ENCODE data around the gene IGSF6. TPM values are rescaled to one million over a fixed set of nuclear protein-coding genes. Genes with fewer than 3 reads are reported as not detected.

IGSF6 gene
- total and polyA plus RNA-seq, 2 of the 8 experiments (the other 6 are each of a cell fraction or from before 2014, with no cell fraction given): not detected

- no peak overlapping the region for H4K5ac ChIP-seq (ENCODE audit: insufficient read length, low read depth, low read length)
- peaks cover 6 to 28% (median 11%) of the 10 kb centered on the region in 4 experiments; a peak in 6 of 7 replicates for H3K4me1 ChIP-seq (replicated peaks in 1 of 4; ENCODE audit: control insufficient read depth in 3 of 4, insufficient read depth in 4 of 4, low read length in 3 of 4)
- H3K18ac ChIP-seq (ENCODE audit: extremely low read depth, low read length): no peak overlapping the region
- H3K56ac ChIP-seq (replicated peaks; ENCODE audit: insufficient read length, low read depth, low read length): no peak overlapping the region
- DNase-seq (ENCODE audit: low read depth in 1 of 2, low spot score in 2 of 2) (no peak), FAIRE-seq (no peak)
- no peak overlapping the region for H2BK15ac ChIP-seq (ENCODE audit: low read length)
- H4K20me1 ChIP-seq (replicated peaks in 1 of 2; ENCODE audit: control insufficient read depth in 1 of 2, insufficient read depth in 2 of 2, low read length in 2 of 2): peaks cover 12 to 21% of the 10 kb centered on the region in 2 experiments
- H3K4ac ChIP-seq (replicated peaks; ENCODE audit: insufficient read length, low read depth, low read length): no peak overlapping the region
- no peak overlapping the region; the same call in 1 of the 2 replicates for H2BK20ac ChIP-seq (ENCODE audit: low read length)
- H2BK12ac ChIP-seq (ENCODE audit: low read depth, low read length): no peak overlapping the region
- no peaks in the 10 kb centered on the region for H3K9me3 ChIP-seq (ENCODE audit: insufficient read depth in 2 of 2, low read depth in 1 of 2, low read length in 1 of 2)
- no peak overlapping the region; a peak in 1 of 4 replicates for H3K4me2 ChIP-seq (ENCODE audit: insufficient read depth in 1 of 2, low read depth in 2 of 2, low read length in 2 of 2)
- H2BK5ac ChIP-seq (ENCODE audit: low read depth, low read length): no peak overlapping the region
- no peak overlapping the region for H2AK5ac ChIP-seq (ENCODE audit: low read depth, low read length)
- H4K8ac ChIP-seq (ENCODE audit: extremely low read depth, insufficient read depth, low read length): no peak overlapping the region
- H3K27ac ChIP-seq (ENCODE audit: low read depth, low read length): no peak overlapping the region
- 87% methylated on average over 3 of the region's 3 CpGs; no CpG with 5 or more reads in 1 of the 2 experiments for WGBS, 2 experiments (ENCODE audit: extremely low coverage in 1 of 2, insufficient coverage in 1 of 2, insufficient read length in 1 of 2, insufficient replicate concordance in 2 of 2, low coverage in 1 of 2, low lambda C conversion rate in 2 of 2, missing lambda C conversion rate in 1 of 2)
- no peak overlapping the region for H2AFZ ChIP-seq (ENCODE audit: low read length)
- H3K27me3 ChIP-seq (replicated peaks in 1 of 4; ENCODE audit: control insufficient read depth in 3 of 4, extremely low read depth in 1 of 4, insufficient read depth in 3 of 4, low read length in 3 of 4): no peaks in the 10 kb centered on the region
- no peak overlapping the region for H3K23ac ChIP-seq (ENCODE audit: insufficient read length)
- ChIA-PET POLR2A (ENCODE audit: partially characterized antibody) (interaction anchor here (1.0 to 1.8 kb wide), 2 partner anchors 9 to 10 kb away, joined by 3 to 4 read pairs; partner anchors contain the start of gene METTL9), CTCF (ENCODE audit: partially characterized antibody) (interaction anchor here (1.0 to 3.0 kb wide), 3 partner anchors 12 to 30 kb away, joined by 3 to 9 read pairs (median 3); no protein-coding TSS in a partner anchor)
- H2BK120ac ChIP-seq (replicated peaks; ENCODE audit: low read depth, low read length): no peak overlapping the region
- H3K23me2 ChIP-seq (ENCODE audit: low read depth, low read length): no peaks in the 10 kb centered on the region
- H4K91ac ChIP-seq (replicated peaks; ENCODE audit: insufficient read length, low read length): no peak overlapping the region
- H3K9ac ChIP-seq (replicated peaks in 1 of 4; ENCODE audit: extremely low read depth in 1 of 4, low read depth in 3 of 4, low read length in 3 of 4): no peak overlapping the region
- H3K79me2 ChIP-seq (ENCODE audit: control insufficient read depth in 1 of 2, insufficient read depth in 2 of 2, low read length in 2 of 2): peaks cover 19 to 98% of the 10 kb centered on the region in 2 experiments
- no peaks in the 10 kb centered on the region; a peak in 2 of 8 replicates for H3K36me3 ChIP-seq (ENCODE audit: control insufficient read depth in 2 of 4, insufficient read depth in 4 of 4, low read length in 3 of 4)
- no peak overlapping the region for H3K14ac ChIP-seq (ENCODE audit: insufficient read length)
- H3K79me1 ChIP-seq (ENCODE audit: low read depth, low read length): peaks cover 12% of the 10 kb centered on the region; the same call in 1 of the 2 replicates
- no peak overlapping the region for H3K4me3 ChIP-seq (ENCODE audit: extremely low read depth in 1 of 4, insufficient read depth in 2 of 4, low read depth in 3 of 4, low read length in 4 of 4)
- TF ChIP-seq TEAD4 (IDR thresholded peaks at IDR 0.05; ENCODE audit: low read depth, low read length) (no peak), SIRT6 (IDR thresholded peaks at IDR 0.05; ENCODE audit: low read length) (no peak), ZNF274 (IDR thresholded peaks at IDR 0.05; ENCODE audit: borderline replicate concordance, extremely low read depth, low read length) (no peak), MAFK (IDR thresholded peaks at IDR 0.05; ENCODE audit: low read depth, low read length) (no peak), CHD2 (IDR thresholded peaks at IDR 0.05; ENCODE audit: low read length) (no peak), SP4 (IDR thresholded peaks at IDR 0.05; ENCODE audit: low read length) (no peak), KDM4A (IDR thresholded peaks at IDR 0.05; ENCODE audit: low read depth, low read length, severe bottlenecking) (no peak), GABPA (IDR thresholded peaks at IDR 0.05; ENCODE audit: borderline replicate concordance, insufficient read depth, low read length) (no peak), CEBPB (IDR thresholded peaks at IDR 0.05; ENCODE audit: low read depth, low read length) (no peak), ATF3 (IDR thresholded peaks at IDR 0.05; ENCODE audit: insufficient read depth, low read depth, low read length) (no peak), ATF2 (IDR thresholded peaks at IDR 0.05; ENCODE audit: low read length) (no peak)
Measured at GRCh38 chr16:21608639-21609328, 43.6 kb downstream of the IGSF6 start.
